ENCODE measurements around the gene SLC11A1. TPM values are rescaled to one million over a fixed set of nuclear protein-coding genes. Genes with fewer than 3 reads are reported as not detected.

The SLC11A1 gene
- total RNA-seq, 1 donor from 2014 or later, result 0.89 TPM

- intact Hi-C loops (cut with micrococcal nuclease), result no loop called here
- CTCF ChIA-PET, result no interaction called here
- H3K27ac Mint-ChIP-seq, result no peak overlapping the region
These were observed 40.7 kb upstream of the SLC11A1 start for GRCh38 chr2:218341381-218341780.

GRCh38 chr2:218342837-218343236 is 39.2 kb upstream of the SLC11A1 start:
- Mint-ChIP-seq H3K4me3 (no peak overlapping the region), H3K27ac (no peak overlapping the region), H3K36me3 (ENCODE audit: low read depth) (no peaks in the 10 kb centered on the region), H3K27me3 (no peaks in the 10 kb centered on the region), H3K9me3 (no peaks in the 10 kb centered on the region), H3K4me1 (no peaks in the 10 kb centered on the region)
- TF ChIP-seq CTCF (IDR thresholded peaks at IDR 0.05), result no peak
- no peak for DNase-seq
- POLR2A ChIA-PET, result no interaction called here
- ATAC-seq (ENCODE audit: low read depth), result no peak
- intact Hi-C loops (cut with micrococcal nuclease), result no loop called here
- CTCF ChIA-PET, result no interaction called here

More at GRCh38 chr2:218341381-218341780, 40.7 kb upstream of the SLC11A1 start:
- Mint-ChIP-seq H3K4me3 (no peak overlapping the region), H3K4me1 (no peaks in the 10 kb centered on the region), H3K9me3 (no peaks in the 10 kb centered on the region), H3K27me3 (no peaks in the 10 kb centered on the region), H3K36me3 (ENCODE audit: low read depth) (no peaks in the 10 kb centered on the region)
- DNase-seq, result no peak
- no peak for ATAC-seq (ENCODE audit: low read depth)
- POLR2A ChIA-PET, result no interaction called here
- TF ChIP-seq CTCF (IDR thresholded peaks at IDR 0.05), result no peak

- Mint-ChIP-seq H3K4me1 (no peaks in the 10 kb centered on the region), H3K9me3 (no peaks in the 10 kb centered on the region), H3K36me3 (ENCODE audit: low read depth) (no peaks in the 10 kb centered on the region), H3K27ac (no peak overlapping the region), H3K4me3 (no peak overlapping the region), H3K27me3 (no peaks in the 10 kb centered on the region)
- ATAC-seq (ENCODE audit: low read depth), result no peak
- no peak for DNase-seq
- TF ChIP-seq CTCF (IDR thresholded peaks at IDR 0.05), result no peak
- ChIA-PET CTCF (no interaction called here), POLR2A (no interaction called here)
- intact Hi-C loops (cut with micrococcal nuclease), result no loop called here
These were observed 38.5 kb upstream of the SLC11A1 start for GRCh38 chr2:218343591-218343990.

GRCh38 chr2:218344090-218344754 is 37.9 kb upstream of the SLC11A1 start:
- Mint-ChIP-seq H3K27me3 (no peaks in the 10 kb centered on the region), H3K4me1 (no peaks in the 10 kb centered on the region), H3K27ac (no peak overlapping the region), H3K4me3 (no peak overlapping the region), H3K36me3 (ENCODE audit: low read depth) (no peaks in the 10 kb centered on the region), H3K9me3 (no peaks in the 10 kb centered on the region)
- DNase-seq (no peak), ATAC-seq (ENCODE audit: low read depth) (no peak)
- TF ChIP-seq CTCF (IDR thresholded peaks at IDR 0.05), result no peak
- POLR2A ChIA-PET, result no interaction called here
- intact Hi-C loops (cut with micrococcal nuclease), result no loop called here
- CTCF ChIA-PET, result interaction anchor here (1.5 kb wide), 1 partner anchor 12 kb away, joined by 4 read pairs; the partner anchor contains the start of gene CATIP

- ChIA-PET POLR2A (no interaction called here), CTCF (interaction anchor here (1.5 kb wide), 1 partner anchor 12 kb away, joined by 4 read pairs; the partner anchor contains the start of gene CATIP)
- no peak for DNase-seq
- Mint-ChIP-seq H3K36me3 (ENCODE audit: low read depth) (no peaks in the 10 kb centered on the region), H3K4me1 (no peaks in the 10 kb centered on the region), H3K27ac (no peak overlapping the region), H3K27me3 (no peaks in the 10 kb centered on the region), H3K4me3 (no peak overlapping the region), H3K9me3 (no peaks in the 10 kb centered on the region)
- ATAC-seq (ENCODE audit: low read depth), result no peak
- no peak for TF ChIP-seq CTCF (IDR thresholded peaks at IDR 0.05)
- intact Hi-C loops (cut with micrococcal nuclease), result no loop called here
These were observed 37.2 kb upstream of the SLC11A1 start for GRCh38 chr2:218344755-218345417.
